HepG2 (cell line): Measurements from ENCODE around the gene MTOR. TPM values are rescaled to one million over a fixed set of nuclear protein-coding genes. Genes with fewer than 3 reads are reported as not detected.
A peak's percentile ranks its signal among the peaks of the same experiment; 100 is the strongest.

Source experiments
- CHCHD3 ChIP-seq: sonication (generic); formaldehyde crosslinking; IDR thresholded peaks from 2 replicates; pipeline ENCODE4 v1.8.0; 2022; ENCODE audit warnings: mild to moderate bottlenecking, missing genetic modification reagents, moderate library complexity
- E2F1 ChIP-seq: sonication (generic); formaldehyde crosslinking; IDR thresholded peaks from 2 replicates; pipeline ENCODE4 v1.5.0; 2020; ENCODE audit warnings: missing genetic modification reagents
- FOXC1 ChIP-seq: sonication (generic); formaldehyde crosslinking; IDR thresholded peaks from 2 replicates; pipeline ENCODE4 v1.8.0; 2022; ENCODE audit warnings: mild to moderate bottlenecking, missing genetic modification reagents, borderline replicate concordance
- GMEB1 ChIP-seq: sonication (generic); formaldehyde crosslinking; IDR thresholded peaks from 2 replicates; pipeline ENCODE4 v1.5.1; 2020; ENCODE audit warnings: missing genetic modification reagents, mild to moderate bottlenecking, borderline replicate concordance
- HDAC1 ChIP-seq: sonication (generic); formaldehyde crosslinking; IDR thresholded peaks from 2 replicates; pipeline ENCODE4 v1.5.1; 2020; ENCODE audit warnings: mild to moderate bottlenecking, missing genetic modification reagents
- HNF4G ChIP-seq, 2 experiments: sonication (generic) in 1 of 2; formaldehyde crosslinking in 1 of 2; IDR thresholded peaks; 2 replicates each; pipeline versions ENCODE4 v1.4.0 to v1.6.1; 2011 to 2020; ENCODE audit warnings: borderline replicate concordance in 2 of 2, low read depth in 2 of 2, mild to moderate bottlenecking in 2 of 2, low read length in 1 of 2, missing genetic modification reagents in 1 of 2, moderate library complexity in 1 of 2
- JARID2 ChIP-seq: sonication (generic); formaldehyde crosslinking; IDR thresholded peaks from 2 replicates; pipeline ENCODE4 v1.8.1; 2023; ENCODE audit warnings: missing genetic modification reagents, inconsistent platforms; ENCODE audit not compliant: insufficient replicate concordance
- KAT7 ChIP-seq: IDR thresholded peaks from 2 replicates; pipeline ENCODE4 v1.6.1; 2018; ENCODE audit warnings: borderline replicate concordance, missing compliant biosample characterization
- MED1 ChIP-seq: sonication (generic); formaldehyde crosslinking; IDR thresholded peaks from 2 replicates; pipeline ENCODE4 v1.4.0; 2020; ENCODE audit warnings: missing genetic modification reagents
- POLR2AphosphoS5 ChIP-seq: IDR thresholded peaks from 2 replicates; pipeline ENCODE4 v1.6.1; 2012; ENCODE audit warnings: low read depth, low read length
- PRPF4 ChIP-seq: fragments of 200-400 bp; formaldehyde crosslinking; IDR thresholded peaks from 2 replicates; pipeline ENCODE4 v1.6.1; 2016; ENCODE audit warnings: low read length, low read depth; ENCODE audit not compliant: poor library complexity, severe bottlenecking
- RBM39 ChIP-seq: fragments of 200-400 bp; formaldehyde crosslinking; IDR thresholded peaks from one replicate; pipeline ENCODE4 v1.6.1; 2018; ENCODE audit warnings: antibody characterized with exemption, mild to moderate bottlenecking, low read depth, low read length; ENCODE audit not compliant: poor library complexity, severe bottlenecking
- SMARCE1 ChIP-seq: fragments of 450-650 bp; IDR thresholded peaks from 2 replicates; pipeline ENCODE4 v1.6.1; 2017; ENCODE audit warnings: borderline replicate concordance
- SP4 ChIP-seq: sonication (generic); formaldehyde crosslinking; IDR thresholded peaks from 2 replicates; pipeline ENCODE4 v1.8.1; 2023; ENCODE audit warnings: mild to moderate bottlenecking, missing genetic modification reagents
- SPEN ChIP-seq: sonication (generic); formaldehyde crosslinking; IDR thresholded peaks from 2 replicates; pipeline ENCODE4 v1.5.1; 2020; ENCODE audit warnings: low read depth, mild to moderate bottlenecking, missing genetic modification reagents
- TFDP2 ChIP-seq: sonication (generic); formaldehyde crosslinking; IDR thresholded peaks from 2 replicates; pipeline ENCODE4 v1.4.0; 2020; ENCODE audit warnings: missing genetic modification reagents
- THAP11 ChIP-seq: IDR thresholded peaks from 2 replicates; pipeline ENCODE4 v1.6.1; 2016; ENCODE audit warnings: missing biosample characterization, missing genetic modification reagents
- ZFY ChIP-seq: sonication (generic); formaldehyde crosslinking; IDR thresholded peaks from 2 replicates; pipeline ENCODE4 v1.4.0; 2020; ENCODE audit warnings: missing genetic modification reagents
- ZNF3 ChIP-seq: IDR thresholded peaks from 2 replicates; pipeline ENCODE4 v1.7.0; 2017; ENCODE audit warnings: inconsistent platforms
- ZNF552 ChIP-seq: sonication (generic); formaldehyde crosslinking; IDR thresholded peaks from 2 replicates; pipeline ENCODE4 v1.9.0; 2022; ENCODE audit warnings: missing genetic modification reagents, mild to moderate bottlenecking, borderline replicate concordance
- ZNF672 ChIP-seq: sonication (generic); formaldehyde crosslinking; IDR thresholded peaks from 2 replicates; pipeline ENCODE4 v1.8.1; 2022; ENCODE audit warnings: missing genetic modification reagents
- ZNF709 ChIP-seq: sonication (generic); formaldehyde crosslinking; IDR thresholded peaks from 2 replicates; pipeline ENCODE4 v1.5.0; 2020; ENCODE audit warnings: mild to moderate bottlenecking, missing genetic modification reagents
- ZZZ3 ChIP-seq: sonication (generic); formaldehyde crosslinking; IDR thresholded peaks from 2 replicates; pipeline ENCODE4 v1.4.0; 2020; ENCODE audit warnings: missing genetic modification reagents, mild to moderate bottlenecking, borderline replicate concordance
- polyA plus RNA-seq, 8 experiments: library from polyadenylated mRNA; depleted of rRNA in 3 of 8; stranded (reverse) in 7 of 8; unstranded in 1 of 8; fragments of >200 nt; fragmentation: Illumina TruSeq in 4 of 8; extraction: Trizol in 4 of 8; gene quantifications; 2 replicates each; pipeline versions ENCODE4 v1.2.1 to v1.2.3, GENCODE V29; 2011 to 2016; ENCODE audit warnings: low read depth in 4 of 8, missing spikeins in 1 of 8, mixed read lengths in 1 of 8; ENCODE audit not compliant: insufficient read depth in 1 of 8
- total RNA-seq, 5 experiments: library from RNA; depleted of rRNA; stranded (reverse); fragments of >200 nt; fragmentation: Illumina TruSeq; extraction: Trizol; gene quantifications; 2 replicates each; pipeline ENCODE4 v1.2.3, GENCODE V29; 2016; ENCODE audit warnings: low read depth in 1 of 5
- TF ChIP-seq, protein P1 (sequence below): sonication (generic); formaldehyde crosslinking; conservative IDR thresholded peaks from 2 replicates; pipeline ENCODE4 v1.8.1; 2023; ENCODE audit warnings: missing genetic modification reagents

Gene MTOR
- total and polyA plus RNA-seq, 2 of the 13 experiments (the other 11 are each of a cell fraction or from before 2014, with no cell fraction given) = 24.6 to 34.6 TPM

- no peak for TF ChIP-seq HNF4G (IDR thresholded peaks at IDR 0.05; ENCODE audit: borderline replicate concordance, low read depth, low read length)
- TF ChIP-seq HNF4G (CRISPR knock-in tag; IDR thresholded peaks at IDR 0.05; ENCODE audit: borderline replicate concordance, low read depth) = no peak
- no peak for TF ChIP-seq PRPF4
- no peak for TF ChIP-seq JARID2 (CRISPR knock-in tag)
- TF ChIP-seq THAP11 = peak; percentile 69
- TF ChIP-seq ZNF709 (CRISPR knock-in tag) = peak; percentile 31; the same call in 1 of the 2 replicates
- TF ChIP-seq POLR2AphosphoS5 = peak; percentile 83
- no peak for TF ChIP-seq CHCHD3 (CRISPR knock-in tag)
- TF ChIP-seq SP4 (CRISPR knock-in tag) = peak; percentile 70
- TF ChIP-seq E2F1 (CRISPR knock-in tag) = peak; percentile 81
- peak; percentile 85 for TF ChIP-seq KAT7 (CRISPR knock-in tag)
- no peak for TF ChIP-seq ZNF3 (CRISPR knock-in tag)
- no peak for TF ChIP-seq ZNF672 (CRISPR knock-in tag)
- peak; percentile 87 for TF ChIP-seq HDAC1 (CRISPR knock-in tag)
- no peak for TF ChIP-seq SMARCE1
- TF ChIP-seq GMEB1 (CRISPR knock-in tag) = peak; percentile 71
- TF ChIP-seq ZNF552 (CRISPR knock-in tag) = 0 out of 2 replicates have a peak, but pooled peaks have one; percentile 32
- TF ChIP-seq RBM39 = peak; percentile 79
- TF ChIP-seq ZFY (CRISPR knock-in tag) = peak; percentile 95
- TF ChIP-seq, protein P1, sequence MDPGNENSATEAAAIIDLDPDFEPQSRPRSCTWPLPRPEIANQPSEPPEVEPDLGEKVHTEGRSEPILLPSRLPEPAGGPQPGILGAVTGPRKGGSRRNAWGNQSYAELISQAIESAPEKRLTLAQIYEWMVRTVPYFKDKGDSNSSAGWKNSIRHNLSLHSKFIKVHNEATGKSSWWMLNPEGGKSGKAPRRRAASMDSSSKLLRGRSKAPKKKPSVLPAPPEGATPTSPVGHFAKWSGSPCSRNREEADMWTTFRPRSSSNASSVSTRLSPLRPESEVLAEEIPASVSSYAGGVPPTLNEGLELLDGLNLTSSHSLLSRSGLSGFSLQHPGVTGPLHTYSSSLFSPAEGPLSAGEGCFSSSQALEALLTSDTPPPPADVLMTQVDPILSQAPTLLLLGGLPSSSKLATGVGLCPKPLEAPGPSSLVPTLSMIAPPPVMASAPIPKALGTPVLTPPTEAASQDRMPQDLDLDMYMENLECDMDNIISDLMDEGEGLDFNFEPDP (CRISPR knock-in tag) = 0 out of 2 replicates have a peak, but pooled peaks have one; percentile 70
- TF ChIP-seq ZZZ3 (CRISPR knock-in tag) = no peak; the same call in 1 of the 2 replicates
- peak; percentile 35; the same call in 1 of the 2 replicates for TF ChIP-seq MED1 (CRISPR knock-in tag)
- peak; percentile 65 for TF ChIP-seq TFDP2 (CRISPR knock-in tag)
- TF ChIP-seq FOXC1 = no peak; the same call in none of the 2 replicates
- no peak; the same call in 1 of the 2 replicates for TF ChIP-seq SPEN (CRISPR knock-in tag)
Observed at GRCh38 chr1:11099310-11100148, 162.8 kb downstream of the MTOR start, which contains the start of gene EXOSC10 (continued).
